ENCODE data around the gene TECPR2. TPM values are rescaled to one million over a fixed set of nuclear protein-coding genes. Genes with fewer than 3 reads are reported as not detected.
A peak's percentile ranks its signal among the peaks of the same experiment; 100 is the strongest.

Gene TECPR2
- total and polyA plus RNA-seq, 2 of the 13 experiments (the other 11 are each of a cell fraction or from before 2014, with no cell fraction given), result 3.5 to 5.7 TPM

DNA sequence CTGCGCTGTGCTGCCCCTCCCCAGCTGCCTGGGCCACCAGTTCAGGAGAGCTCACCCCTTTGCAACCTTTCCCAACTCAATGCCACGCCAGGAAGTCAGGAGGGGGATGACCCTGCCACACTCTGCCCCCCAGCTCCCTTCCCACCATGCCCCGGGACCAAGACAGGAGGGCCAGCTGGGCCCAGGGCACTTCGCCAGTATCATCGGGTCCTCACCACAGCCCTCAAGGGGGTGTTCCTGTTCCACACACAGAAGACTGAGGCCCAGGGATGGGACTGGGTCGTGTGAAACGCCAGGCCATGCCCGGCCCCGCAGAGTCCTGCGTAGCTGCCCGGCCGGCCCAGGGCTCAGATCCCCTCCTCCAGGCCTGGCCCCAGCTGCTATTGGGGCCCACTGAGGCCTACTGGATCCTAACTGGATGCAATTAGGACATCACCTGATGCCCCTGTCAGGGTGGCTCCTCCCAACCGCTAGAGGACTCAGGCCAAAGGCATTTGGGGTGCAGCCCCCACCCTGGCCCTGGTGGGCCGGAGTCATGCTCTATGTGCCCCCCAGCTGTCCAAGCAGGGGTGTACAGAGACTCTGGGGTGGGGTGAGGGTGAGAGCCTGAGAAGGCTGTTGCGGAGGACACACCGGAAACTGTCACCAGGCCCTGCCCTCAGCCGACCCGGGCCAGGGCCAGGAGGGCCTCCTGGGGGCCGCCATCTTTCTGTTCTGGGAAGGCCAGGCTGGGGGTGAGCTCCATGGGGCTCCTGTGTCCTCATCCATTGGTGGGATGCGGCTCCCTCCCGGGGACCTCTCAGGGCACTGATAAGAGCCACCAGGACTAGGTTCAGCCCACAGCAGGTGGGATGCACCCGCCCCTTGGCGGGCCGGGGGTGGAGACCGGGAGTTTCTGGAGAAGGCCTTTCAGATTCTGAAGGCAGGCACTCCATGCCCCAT, 176.1 kb downstream of the TECPR2 start (continued):
- TF ChIP-seq ZNF432 (CRISPR knock-in tag; IDR thresholded peaks at IDR 0.05; ENCODE audit: borderline replicate concordance) (no peak), GTF3A (CRISPR knock-in tag; conservative IDR thresholded peaks at IDR 0.05) (no peak), CCAR2 (optimal IDR thresholded peaks at IDR 0.05; ENCODE audit: low read depth, low read length) (no peak), ATRX (CRISPR knock-in tag; IDR thresholded peaks at IDR 0.05; ENCODE audit: borderline replicate concordance) (no peak), HOXA9 (CRISPR knock-in tag; IDR thresholded peaks at IDR 0.05; ENCODE audit: borderline replicate concordance) (no peak), ZBTB3 (CRISPR knock-in tag; IDR thresholded peaks at IDR 0.05; ENCODE audit: borderline replicate concordance, low read depth) (no peak), ZNF331 (CRISPR knock-in tag; IDR thresholded peaks at IDR 0.05) (no peak), CREM (IDR thresholded peaks at IDR 0.05) (peak; percentile 64), CREM (CRISPR knock-in tag; IDR thresholded peaks at IDR 0.05) (no peak), ATF6 (CRISPR knock-in tag; conservative IDR thresholded peaks at IDR 0.05) (0 out of 2 replicates have a peak, but pooled peaks have one; percentile 5), ZNF766 (CRISPR knock-in tag; IDR thresholded peaks at IDR 0.05; ENCODE audit: borderline replicate concordance) (peak; percentile 63; the same call in 1 of the 2 replicates), YEATS4 (CRISPR knock-in tag; IDR thresholded peaks at IDR 0.05; ENCODE audit: borderline replicate concordance) (peak; percentile 83), SIX4 (CRISPR knock-in tag; IDR thresholded peaks at IDR 0.05) (peak; percentile 8), KAT8 (CRISPR knock-in tag; IDR thresholded peaks at IDR 0.05) (peak; percentile 87; the same call in 1 of the 2 replicates), SRSF9 (IDR thresholded peaks at IDR 0.05; ENCODE audit: borderline replicate concordance, insufficient read depth, low read depth, low read length, poor library complexity, severe bottlenecking) (no peak), ZNF670 (CRISPR knock-in tag; IDR thresholded peaks at IDR 0.05; ENCODE audit: borderline replicate concordance) (0 out of 2 replicates have a peak, but pooled peaks have one; percentile 1), KDM5A (IDR thresholded peaks at IDR 0.05; ENCODE audit: borderline replicate concordance, low read length) (no peak), HDAC2 (CRISPR knock-in tag; IDR thresholded peaks at IDR 0.05) (peak; percentile 57), ZNF329 (CRISPR knock-in tag; IDR thresholded peaks at IDR 0.05; ENCODE audit: low read depth) (0 out of 2 replicates have a peak, but pooled peaks have one; percentile 65), SOX5 (CRISPR knock-in tag; IDR thresholded peaks at IDR 0.05; ENCODE audit: borderline replicate concordance) (no peak), PCBP2 (optimal IDR thresholded peaks at IDR 0.05; ENCODE audit: low read depth, low read length, poor library complexity, severe bottlenecking) (no peak), MTF2 (CRISPR knock-in tag; IDR thresholded peaks at IDR 0.05; ENCODE audit: borderline replicate concordance) (no peak), GATAD1 (CRISPR knock-in tag; IDR thresholded peaks at IDR 0.05) (peak; percentile 16), SP5 (CRISPR knock-in tag; IDR thresholded peaks at IDR 0.05; ENCODE audit: borderline replicate concordance, low read depth) (peak; percentile 39; the same call in 1 of the 2 replicates), SKI (IDR thresholded peaks at IDR 0.05; ENCODE audit: partially characterized antibody) (no peak), ZNF296 (CRISPR knock-in tag; conservative IDR thresholded peaks at IDR 0.05) (no peak), NCOA5 (CRISPR knock-in tag; IDR thresholded peaks at IDR 0.05) (no peak), ZNF577 (CRISPR knock-in tag; IDR thresholded peaks at IDR 0.05; ENCODE audit: borderline replicate concordance, low read depth) (no peak), MIXL1 (CRISPR knock-in tag; IDR thresholded peaks at IDR 0.05) (0 out of 2 replicates have a peak, but pooled peaks have one; percentile 33), KLF16 (CRISPR knock-in tag; IDR thresholded peaks at IDR 0.05) (peak in 1 of 2 experiments; percentile 78; a peak in 2 of 4 replicates), SMARCE1 (IDR thresholded peaks at IDR 0.05; ENCODE audit: borderline replicate concordance) (no peak)
